Fibroblast of villous mesenchyme (primary cell): Measurements from ENCODE around the gene SMIM8. TPM values are rescaled to one million over a fixed set of nuclear protein-coding genes. Genes with fewer than 3 reads are reported as not detected.

ENCODE experiments used
- DNase-seq: peaks from one replicate; pipeline ENCODE4 v3.0.0-alpha.2; 2010; ENCODE audit warnings: low read depth
- H3K4me3 ChIP-seq: 2 replicates; pipeline ENCODE4 v1.5.1; 2011; ENCODE audit warnings: low read depth, mild to moderate bottlenecking, low read length
- total RNA-seq: library from RNA; depleted of rRNA; stranded (reverse); fragments of >200 nt; gene quantifications from 2 replicates; pipeline ENCODE4 v1.2.3, GENCODE V29; 2012
- TF ChIP-seq, protein P1 (sequence below): IDR thresholded peaks from 2 replicates; pipeline ENCODE4 v1.5.1; 2012; ENCODE audit warnings: low read depth, mild to moderate bottlenecking, low read length; ENCODE audit not compliant: insufficient read depth

SMIM8 gene
- total RNA-seq, 1 donor = 5.6 TPM

DNA sequence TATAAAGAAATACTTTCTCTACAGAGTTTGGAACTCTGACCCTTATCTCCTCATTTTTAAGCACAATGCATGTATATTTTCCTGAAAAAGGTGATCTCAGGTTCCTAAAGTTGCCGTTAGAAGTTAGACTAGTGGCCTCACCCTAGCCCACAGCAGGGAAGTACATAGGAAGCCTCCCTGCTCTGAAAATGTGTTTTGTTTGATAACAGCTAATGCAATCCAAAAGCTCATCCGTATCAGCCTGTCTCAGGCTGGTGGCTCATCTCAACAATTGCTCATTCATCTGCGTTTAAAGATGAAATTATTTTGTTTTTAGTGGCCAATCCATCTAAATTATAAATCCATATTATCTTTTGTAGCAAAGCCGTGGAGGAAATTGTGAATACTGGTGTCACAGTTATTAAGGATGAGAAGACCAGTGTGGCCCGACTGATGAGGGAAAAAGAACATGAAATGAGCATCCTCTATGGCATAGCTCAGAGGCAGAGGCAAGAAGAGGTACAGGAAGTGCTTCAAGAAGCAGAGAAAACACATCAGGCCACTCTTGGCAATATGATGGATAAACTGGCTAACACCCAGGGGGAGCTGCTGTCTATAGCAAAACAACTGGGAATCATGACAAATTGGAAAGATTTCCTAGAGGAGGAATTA, 42.3 kb downstream of the SMIM8 start:
- H3K4me3 ChIP-seq = no peak overlapping the region
- TF ChIP-seq, protein P1, sequence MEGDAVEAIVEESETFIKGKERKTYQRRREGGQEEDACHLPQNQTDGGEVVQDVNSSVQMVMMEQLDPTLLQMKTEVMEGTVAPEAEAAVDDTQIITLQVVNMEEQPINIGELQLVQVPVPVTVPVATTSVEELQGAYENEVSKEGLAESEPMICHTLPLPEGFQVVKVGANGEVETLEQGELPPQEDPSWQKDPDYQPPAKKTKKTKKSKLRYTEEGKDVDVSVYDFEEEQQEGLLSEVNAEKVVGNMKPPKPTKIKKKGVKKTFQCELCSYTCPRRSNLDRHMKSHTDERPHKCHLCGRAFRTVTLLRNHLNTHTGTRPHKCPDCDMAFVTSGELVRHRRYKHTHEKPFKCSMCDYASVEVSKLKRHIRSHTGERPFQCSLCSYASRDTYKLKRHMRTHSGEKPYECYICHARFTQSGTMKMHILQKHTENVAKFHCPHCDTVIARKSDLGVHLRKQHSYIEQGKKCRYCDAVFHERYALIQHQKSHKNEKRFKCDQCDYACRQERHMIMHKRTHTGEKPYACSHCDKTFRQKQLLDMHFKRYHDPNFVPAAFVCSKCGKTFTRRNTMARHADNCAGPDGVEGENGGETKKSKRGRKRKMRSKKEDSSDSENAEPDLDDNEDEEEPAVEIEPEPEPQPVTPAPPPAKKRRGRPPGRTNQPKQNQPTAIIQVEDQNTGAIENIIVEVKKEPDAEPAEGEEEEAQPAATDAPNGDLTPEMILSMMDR = no peak
- DNase-seq = no peak

DNA sequence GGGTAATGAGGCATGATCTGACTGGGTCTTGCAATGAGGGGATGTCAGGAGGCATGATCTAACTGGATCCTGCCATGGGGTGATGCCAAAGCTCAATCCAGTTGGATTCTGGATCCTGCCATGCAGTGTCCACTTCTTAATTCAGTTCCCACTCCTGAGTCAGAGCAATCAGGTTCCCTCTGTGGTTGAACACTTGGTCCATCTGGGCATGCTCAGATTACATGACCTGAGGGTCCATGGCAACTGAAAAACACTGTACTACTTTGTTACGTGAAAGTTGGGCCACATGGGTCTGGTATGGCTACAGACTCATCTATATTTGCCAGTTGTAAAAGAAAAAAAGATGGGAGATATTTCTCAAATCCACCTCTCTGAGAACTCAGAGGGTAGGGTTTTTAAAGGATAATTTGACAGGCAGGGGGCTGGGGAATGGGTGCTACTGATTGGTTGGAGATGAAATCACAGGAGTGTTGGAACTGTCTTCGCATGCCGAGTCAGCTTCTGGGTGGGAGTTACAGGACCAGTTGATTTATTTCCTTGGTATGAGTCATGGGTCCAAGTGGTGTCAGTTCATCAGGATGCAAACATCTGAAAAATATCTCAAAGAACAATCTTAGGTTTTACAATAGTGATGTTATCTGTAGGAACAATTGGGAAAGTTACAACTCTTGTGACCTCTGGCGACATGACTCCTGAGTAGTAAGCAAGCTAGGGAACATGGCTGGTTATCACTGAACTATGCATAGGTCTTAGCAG, 43.9 kb downstream of the SMIM8 start:
- no peak overlapping the region for H3K4me3 ChIP-seq
- DNase-seq = peak; percentile 8
- TF ChIP-seq, protein P1 = no peak

DNA sequence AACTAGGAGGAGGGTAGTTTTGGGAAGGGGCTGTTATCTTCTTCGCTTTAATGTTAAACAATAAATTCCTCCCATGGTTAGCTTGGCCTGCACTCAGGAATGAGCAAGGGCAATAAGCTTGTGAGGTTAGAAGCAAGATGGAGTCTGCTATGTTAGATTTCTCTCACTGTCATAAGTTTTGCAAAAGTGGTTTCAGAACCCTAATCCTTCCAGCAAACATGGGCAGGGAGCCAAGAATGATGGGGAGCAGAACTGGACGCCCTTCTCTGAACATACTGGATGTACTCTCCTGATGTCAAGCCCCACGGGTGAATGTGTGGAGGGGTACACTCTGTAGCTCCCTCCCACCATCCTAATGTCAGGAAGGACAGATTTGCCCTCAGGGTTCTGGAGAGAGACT, 44.5 kb downstream of the SMIM8 start:
- TF ChIP-seq, protein P1 = no peak
- no peak overlapping the region for H3K4me3 ChIP-seq
- DNase-seq = no peak

DNA sequence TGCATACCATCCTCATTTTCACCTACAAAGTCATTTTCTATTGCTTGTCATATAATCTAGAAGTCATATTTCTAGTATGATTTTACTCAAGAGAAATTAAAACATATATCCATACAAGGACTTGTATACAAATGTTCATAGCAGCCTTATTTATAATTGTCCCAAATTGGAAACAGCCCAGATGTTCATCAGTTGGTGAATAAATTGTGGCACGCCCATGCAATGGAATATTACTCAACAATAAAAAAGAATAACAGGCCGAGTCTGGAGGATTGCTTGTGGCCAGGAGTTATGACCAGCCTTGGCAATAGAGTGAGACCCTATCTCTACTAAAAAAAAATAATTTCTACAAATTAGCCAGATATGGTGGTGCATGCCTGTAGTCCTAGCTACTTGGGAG, 51.0 kb downstream of the SMIM8 start:
- no peak overlapping the region for H3K4me3 ChIP-seq
- no peak for DNase-seq
- TF ChIP-seq, protein P1 = no peak

DNA sequence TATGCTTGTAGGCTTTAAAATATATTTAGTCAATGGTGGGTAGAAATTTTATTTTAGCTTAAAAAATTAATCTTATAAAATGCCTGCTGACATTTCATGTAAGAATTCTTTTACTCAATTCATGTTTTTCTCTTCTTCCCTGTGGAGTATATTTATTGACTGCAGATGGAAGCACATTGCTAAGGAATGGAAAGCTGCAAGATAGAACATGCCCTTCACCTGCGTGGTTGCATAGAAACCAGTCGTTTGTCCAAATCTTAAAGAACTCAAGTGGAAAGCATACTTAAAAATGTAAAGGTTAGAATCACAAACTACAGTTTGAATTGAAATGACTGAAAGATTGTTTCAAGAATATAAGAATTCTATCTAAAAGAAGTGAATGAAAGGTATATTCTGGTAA, 52.9 kb downstream of the SMIM8 start:
- TF ChIP-seq, protein P1 = no peak
- no peak for DNase-seq
- no peak overlapping the region for H3K4me3 ChIP-seq

DNA sequence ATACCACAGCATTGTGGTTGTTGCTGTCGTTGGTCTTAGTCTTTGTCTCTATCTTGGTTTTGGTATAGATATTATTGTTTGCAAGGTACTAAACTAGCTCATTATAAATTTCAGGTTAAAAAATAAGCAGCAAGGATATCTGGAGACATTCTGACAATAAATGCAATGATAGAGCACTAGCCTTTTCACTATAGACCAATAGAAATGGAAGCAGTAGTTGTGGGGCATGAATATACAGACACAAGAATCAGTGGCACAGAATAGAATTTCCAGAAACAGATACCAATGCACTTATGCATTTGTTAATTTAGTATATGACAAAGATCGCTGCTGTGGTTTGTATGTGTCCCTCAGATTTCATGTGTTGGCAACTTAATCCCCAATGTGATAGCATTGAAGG, 54.3 kb downstream of the SMIM8 start:
- TF ChIP-seq, protein P1 = no peak
- H3K4me3 ChIP-seq = no peak overlapping the region
- DNase-seq = no peak
